Renal cortex interstitium (tissue), 11 donors: ENCODE measurements around the gene DCTN3. TPM values are rescaled to one million over a fixed set of nuclear protein-coding genes. Genes with fewer than 3 reads are reported as not detected.
A peak's percentile ranks its signal among the peaks of the same experiment; 100 is the strongest.

Experiments used
- DNase-seq, 11 donors: peaks; one replicate each; pipeline ENCODE4 v3.0.0-alpha.2; 2013; ENCODE audit warnings: low read depth in 9 of 11, low spot score in 4 of 11; ENCODE audit errors: extremely low read depth in 1 of 11
- polyA plus RNA-seq, 3 donors: library from polyadenylated mRNA; unstranded; fragments of 120-200 nt; gene quantifications; one replicate each; pipeline ENCODE4 v1.2.1, GENCODE V29; 2013; ENCODE audit not compliant: insufficient read length in 3 of 3

Gene DCTN3
- polyA plus RNA-seq, 3 donors, result 91.5 to 108 (median 96.6) TPM

GRCh38 chr9:34633851-34634550, 13.7 kb upstream of the DCTN3 start:
- DNase-seq, result no peak

- DNase-seq, result no peak
These were observed 12.9 kb upstream of the DCTN3 start for GRCh38 chr9:34633166-34633565.

- DNase-seq, result no peak
These were observed 10.3 kb upstream of the DCTN3 start for GRCh38 chr9:34630402-34631154.

DNA sequence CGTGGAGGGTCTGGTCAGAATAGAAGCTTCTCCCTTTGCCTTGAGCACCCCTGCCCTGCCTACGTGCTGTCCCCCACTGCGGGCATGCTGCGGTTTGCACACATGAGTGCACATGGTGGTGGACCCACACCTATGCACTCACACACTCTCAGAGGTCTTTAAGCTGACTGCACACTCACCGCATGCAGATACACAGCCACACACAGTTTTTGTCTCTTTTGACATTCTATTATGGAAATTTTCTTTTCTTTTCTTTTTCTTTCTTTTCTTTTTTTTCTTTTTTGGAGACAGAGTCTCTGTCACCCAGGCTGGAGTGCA, 9.2 kb upstream of the DCTN3 start:
- DNase-seq, result no peak

DNA sequence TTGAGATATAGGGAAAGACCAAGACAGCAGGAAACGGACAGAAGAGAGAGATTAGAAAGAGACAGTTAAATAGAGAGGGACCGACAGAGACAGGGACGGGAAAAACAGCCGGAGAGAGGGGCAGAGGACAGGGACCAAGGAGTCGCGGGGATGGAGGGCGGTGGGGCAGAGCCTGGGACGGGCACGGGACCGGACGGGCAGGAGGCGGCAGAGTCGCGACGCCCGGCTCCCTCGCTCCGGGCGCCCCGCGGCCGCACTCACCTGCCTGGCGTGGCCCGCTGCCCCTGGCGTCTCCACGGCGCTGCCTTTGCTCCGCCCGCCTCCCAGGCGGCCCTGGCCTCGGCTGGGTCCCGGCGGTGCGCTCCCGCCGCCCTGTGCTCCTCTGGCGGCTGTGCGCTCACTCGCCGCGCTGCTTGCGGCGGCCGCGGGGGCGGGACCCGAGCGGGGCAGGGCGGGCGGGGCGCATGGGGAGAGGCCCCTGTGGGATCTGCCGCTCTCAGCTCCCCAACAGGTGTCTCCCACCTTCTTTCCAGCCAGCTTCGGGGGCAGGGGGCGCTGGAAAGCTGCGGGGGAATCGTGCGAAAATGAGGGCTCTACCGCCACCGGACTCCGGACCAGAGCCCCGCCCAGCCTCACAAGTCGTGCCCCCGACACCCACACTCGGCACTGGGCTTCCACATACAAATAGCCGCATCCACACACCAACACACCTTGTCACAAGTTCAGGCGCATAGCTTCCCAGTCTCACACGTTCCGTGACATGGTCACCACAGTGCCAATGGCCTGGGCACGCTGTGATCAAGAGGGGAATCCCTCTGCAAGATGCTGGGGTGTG, 8.6 kb upstream of the DCTN3 start, which contains the start of gene ARID3C:
ARID3C (minus strand) TSS at position 411 of the 835 bp plus-strand sequence. CDS start 1,052 bp downstream, outside the sequence.
- DNase-seq, result no peak

DNA sequence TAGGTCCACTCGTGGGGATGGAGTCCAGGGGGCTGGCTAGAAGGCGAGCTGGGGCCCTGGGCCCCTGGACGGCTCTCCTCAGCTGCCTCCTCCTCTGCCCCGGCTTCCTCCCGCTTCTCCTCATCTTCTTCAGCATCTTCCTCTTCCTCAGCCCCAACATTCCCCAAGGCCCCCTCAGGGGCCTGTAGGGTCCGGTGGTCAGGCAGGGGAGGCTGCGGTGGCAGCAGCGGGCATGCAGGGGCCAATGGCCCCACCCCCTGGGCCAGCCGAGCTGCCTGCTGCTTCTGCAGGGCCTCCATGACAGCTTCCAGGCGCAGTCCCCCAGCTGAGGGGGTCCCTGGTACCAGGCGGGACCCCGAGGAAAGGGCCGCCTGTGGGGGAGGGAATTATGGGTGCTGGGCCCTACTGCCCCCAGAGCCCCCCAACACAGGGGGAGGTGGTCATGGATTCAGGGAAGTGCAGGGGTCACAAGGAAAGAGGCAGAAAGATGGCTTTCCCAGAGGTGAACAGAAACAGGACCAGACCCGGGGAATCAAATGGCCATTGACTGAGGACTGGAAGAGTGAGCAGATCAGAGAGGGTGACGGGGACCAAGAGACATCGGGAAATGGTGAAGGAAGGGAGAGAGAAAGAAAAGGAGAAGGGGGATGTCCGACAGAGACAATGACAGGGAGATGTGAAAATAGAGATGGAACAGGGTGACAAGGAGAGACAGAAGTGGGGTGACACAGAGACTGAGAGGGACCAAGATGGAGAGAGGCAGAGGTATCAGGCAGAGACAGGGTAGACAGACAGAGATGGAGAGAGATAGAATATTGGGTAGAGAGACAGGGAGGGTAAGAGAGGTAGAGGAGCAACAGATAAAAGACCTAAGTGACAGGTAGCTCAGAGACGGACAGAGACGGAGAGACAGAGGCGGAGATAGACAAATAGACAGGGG, 7.7 kb upstream of the DCTN3 start:
- no peak for DNase-seq

GRCh38 chr9:34625186-34625486, 4.8 kb upstream of the DCTN3 start:
- no peak for DNase-seq

DNA sequence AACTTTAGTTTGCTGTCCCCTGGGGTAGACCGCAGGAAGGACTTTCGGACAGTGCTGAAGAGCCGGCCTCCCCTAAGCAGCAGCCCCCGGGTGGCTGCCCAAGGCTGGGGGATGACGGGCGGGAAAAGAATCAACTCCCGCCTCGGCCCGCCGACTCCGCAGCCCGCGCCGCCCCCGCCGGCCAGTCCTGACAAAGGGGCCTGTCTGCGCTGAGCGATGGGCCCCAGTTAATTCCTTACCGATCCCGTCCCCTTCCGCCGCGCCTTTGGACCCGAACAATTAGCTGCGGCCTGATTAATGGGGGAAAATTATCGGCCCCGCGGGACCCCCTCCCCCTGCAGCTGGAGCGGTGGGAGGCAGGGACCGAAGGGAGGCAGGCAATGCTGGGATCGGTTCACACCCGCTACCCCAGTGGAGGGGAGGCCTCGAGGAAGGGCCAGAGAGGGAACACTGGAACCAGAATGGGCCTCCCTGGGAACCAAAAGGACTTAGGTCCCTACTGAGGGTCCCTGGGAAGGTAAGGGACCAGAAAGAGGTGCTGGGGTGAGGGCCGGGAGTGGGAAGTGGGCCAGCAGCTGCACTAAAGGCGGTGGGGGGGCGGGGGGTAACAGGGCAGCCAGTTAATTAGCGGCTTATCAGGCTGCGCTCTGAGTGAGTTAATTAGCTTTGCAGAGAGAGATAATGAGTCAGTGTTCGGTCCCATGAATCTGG, 4.3 kb upstream of the DCTN3 start:
- DNase-seq, result no peak

DNA sequence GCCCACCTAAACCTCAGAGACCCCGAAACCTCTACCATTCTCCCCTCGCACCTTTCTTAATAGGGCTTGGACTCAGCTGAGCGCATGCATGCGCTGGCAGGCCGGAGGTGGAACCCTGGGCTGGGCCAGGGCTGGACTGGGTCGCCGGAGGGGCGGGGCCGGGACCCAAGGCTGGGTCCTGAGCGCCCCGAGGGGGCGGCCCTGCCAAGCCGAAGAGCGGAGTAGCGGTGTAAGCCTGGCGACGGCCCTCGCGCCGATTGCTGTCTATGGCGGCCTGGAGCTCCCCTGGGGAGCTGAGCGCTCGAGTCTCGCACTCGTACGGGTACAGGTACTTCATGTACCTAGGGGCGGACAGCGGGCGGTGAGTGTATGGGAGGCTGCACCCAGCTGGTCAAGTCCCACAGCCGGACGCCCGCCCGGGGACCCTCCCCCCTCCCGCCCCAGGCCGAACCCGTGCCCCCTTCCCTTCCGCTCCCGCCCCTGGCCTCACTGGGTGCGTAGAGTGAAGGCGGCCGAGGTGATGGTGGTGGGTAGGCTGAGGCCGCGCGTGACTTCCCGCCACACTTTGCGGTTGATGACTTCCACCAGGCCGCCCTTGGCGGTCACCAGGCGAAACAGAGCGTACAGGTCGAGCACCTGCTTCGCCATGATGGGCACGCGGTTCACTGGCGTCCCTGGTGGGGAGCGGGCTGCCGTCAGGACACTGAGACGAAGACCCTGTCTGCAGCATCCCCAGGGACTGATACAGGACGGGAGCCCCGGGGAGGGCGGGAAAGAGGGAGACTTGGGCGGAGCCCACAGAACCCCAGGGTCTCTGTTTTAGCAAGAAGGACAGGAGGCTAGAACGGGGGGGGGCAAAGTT, 3.3 kb upstream of the DCTN3 start:
- DNase-seq, result no peak

DNA sequence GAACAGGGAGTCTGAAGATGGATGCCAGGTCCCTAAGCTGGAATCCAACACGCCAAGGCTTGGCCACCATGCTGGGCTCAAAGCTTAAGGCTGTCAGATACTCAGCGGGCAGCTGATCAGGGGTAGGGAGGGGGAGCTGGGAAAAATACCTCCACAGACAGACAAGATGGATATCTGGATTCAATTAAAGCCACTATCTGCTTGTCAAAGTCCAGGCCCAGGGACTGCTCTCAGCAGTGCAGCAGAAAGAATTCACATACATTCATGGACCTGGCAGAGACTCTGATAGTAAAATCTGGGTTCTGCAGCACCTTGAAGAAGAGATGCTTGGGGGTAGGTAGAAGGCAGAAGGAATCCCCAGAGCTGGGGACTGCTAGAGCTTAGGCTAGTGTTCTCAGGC, 5.2 kb downstream of the DCTN3 start:
- no peak for DNase-seq

- DNase-seq, result peak in 4 of 11 donors; percentile 72 to 88 (median 76)
These were observed 7.4 kb downstream of the DCTN3 start for GRCh38 chr9:34612788-34613390.

GRCh38 chr9:34611811-34612787, 8.2 kb downstream of the DCTN3 start, which contains the start of gene RPP25L:
TSS of gene RPP25L (minus strand) at chr9:34612097. CDS start at chr9:34611296, 801 bp downstream.
- peak in 10 of 11 donors; percentile 59 to 92 (median 82) for DNase-seq

- no peak for DNase-seq
These were observed 9.0 kb downstream of the DCTN3 start for GRCh38 chr9:34611251-34611810.

DNA sequence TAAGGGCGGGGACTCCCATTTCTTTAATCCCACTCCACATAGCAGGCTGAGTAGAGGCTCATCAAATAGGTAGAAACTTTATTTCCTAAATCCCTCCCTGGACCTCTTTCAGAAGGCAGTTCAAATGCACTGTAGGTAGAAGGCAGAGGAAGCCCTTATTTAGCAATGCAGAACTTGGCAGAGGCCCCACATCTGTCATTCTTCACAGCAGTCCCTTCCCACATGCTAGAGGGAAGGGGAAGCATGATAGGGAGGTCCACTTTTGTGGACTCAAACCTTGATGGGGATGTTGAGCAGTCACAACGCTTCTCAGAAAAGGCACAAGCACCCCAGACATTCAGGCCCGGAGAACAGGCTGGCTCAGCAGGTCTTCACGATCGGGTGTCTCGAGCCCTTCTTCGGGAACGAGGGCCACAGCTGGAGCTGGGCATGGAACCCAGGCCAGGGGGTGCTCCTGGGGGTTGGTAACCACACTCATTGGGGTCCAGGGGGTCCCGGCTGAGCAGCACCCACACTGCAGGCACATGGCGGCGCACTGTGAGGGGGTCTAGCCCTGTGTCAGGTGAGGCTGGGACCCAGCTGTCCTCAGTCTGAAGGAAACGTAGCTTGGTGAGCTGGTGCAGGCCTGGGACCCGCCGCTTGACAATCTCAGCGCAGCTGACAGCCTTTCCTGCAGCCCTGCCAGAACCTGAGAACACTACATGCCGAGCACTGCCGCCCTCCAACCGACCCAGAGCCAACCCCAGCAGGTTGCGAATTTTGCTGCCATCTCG, 9.7 kb downstream of the DCTN3 start:
- no peak for DNase-seq

GRCh38 chr9:34607331-34607730, 13.0 kb downstream of the DCTN3 start:
- DNase-seq, result no peak
